ENCODE data around the gene LRRC4C.

DNA sequence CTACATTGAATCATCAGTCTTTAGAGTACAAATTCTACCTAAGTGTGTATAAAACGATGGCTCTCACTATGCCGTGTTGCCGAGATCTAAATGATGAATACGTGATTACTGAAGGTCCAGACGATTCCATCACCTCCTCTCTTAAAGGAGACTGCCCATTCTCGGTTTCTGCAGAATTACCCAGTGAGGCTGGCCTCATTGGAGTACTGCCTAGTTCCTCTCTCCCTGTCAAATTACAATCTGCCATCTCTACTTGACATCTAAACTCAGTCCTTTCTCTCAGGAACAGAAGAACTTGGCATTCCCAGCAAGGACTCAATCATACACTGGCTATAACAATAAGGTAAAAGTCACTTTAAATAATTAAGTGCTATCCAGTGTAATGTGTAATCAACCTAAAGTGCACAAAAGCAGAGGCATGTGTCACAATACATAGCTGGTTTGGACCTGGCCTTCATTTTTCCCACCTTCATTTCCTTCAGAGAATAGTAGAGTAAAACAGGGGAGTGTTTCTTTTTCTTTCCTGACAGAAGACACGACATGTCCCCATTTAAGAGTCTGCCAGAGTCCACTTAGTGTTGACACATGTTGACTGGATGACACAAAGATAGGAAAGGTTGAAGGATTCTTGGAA is 634.1 kb downstream of the LRRC4C start:
- TF ChIP-seq, protein P1, sequence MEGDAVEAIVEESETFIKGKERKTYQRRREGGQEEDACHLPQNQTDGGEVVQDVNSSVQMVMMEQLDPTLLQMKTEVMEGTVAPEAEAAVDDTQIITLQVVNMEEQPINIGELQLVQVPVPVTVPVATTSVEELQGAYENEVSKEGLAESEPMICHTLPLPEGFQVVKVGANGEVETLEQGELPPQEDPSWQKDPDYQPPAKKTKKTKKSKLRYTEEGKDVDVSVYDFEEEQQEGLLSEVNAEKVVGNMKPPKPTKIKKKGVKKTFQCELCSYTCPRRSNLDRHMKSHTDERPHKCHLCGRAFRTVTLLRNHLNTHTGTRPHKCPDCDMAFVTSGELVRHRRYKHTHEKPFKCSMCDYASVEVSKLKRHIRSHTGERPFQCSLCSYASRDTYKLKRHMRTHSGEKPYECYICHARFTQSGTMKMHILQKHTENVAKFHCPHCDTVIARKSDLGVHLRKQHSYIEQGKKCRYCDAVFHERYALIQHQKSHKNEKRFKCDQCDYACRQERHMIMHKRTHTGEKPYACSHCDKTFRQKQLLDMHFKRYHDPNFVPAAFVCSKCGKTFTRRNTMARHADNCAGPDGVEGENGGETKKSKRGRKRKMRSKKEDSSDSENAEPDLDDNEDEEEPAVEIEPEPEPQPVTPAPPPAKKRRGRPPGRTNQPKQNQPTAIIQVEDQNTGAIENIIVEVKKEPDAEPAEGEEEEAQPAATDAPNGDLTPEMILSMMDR (conservative IDR thresholded peaks at IDR 0.05 in 1 of 2, IDR thresholded peaks at IDR 0.05 in 1 of 2; ENCODE audit: low read depth in 1 of 2, low read length in 2 of 2), result no peak
- TF ChIP-seq EZH2 (IDR thresholded peaks at IDR 0.05; ENCODE audit: low read length, missing control alignments), result no peak

Data from fibroblast of lung (primary cell).